Calu3 (cell line): ENCODE results near the gene TENT5C. TPM values are rescaled to one million over a fixed set of nuclear protein-coding genes. Genes with fewer than 3 reads are reported as not detected.

Experiments
- BruUV-seq: library from RNA; stranded (reverse); fragments of 400-500 nt; replicated peaks from 2 replicates; lab custom pipeline; 2021; lab: Mats Ljungman, UMichigan
- CTCF ChIA-PET: fragments of 300-600 bp; sonication (Branson Sonifier 250); formaldehyde crosslinking; loops from one replicate; lab custom pipeline; 2022; ENCODE audit warnings: antibody characterized with exemption; lab: Charles Lee
- DNase-seq: peaks from one replicate; pipeline ENCODE4 v3.0.0; 2022
- H3K27ac Mint-ChIP-seq: one replicate; pipeline ENCODE4 v1.8.0; 2022; ENCODE audit warnings: mixed read lengths; ENCODE audit not compliant: unreplicated experiment
- H3K27me3 Mint-ChIP-seq: one replicate; pipeline ENCODE4 v1.8.0; 2022; ENCODE audit warnings: mixed read lengths; ENCODE audit not compliant: unreplicated experiment
- H3K36me3 Mint-ChIP-seq: one replicate; pipeline ENCODE4 v1.8.0; 2022; ENCODE audit warnings: mild to moderate bottlenecking, moderate library complexity, mixed read lengths; ENCODE audit not compliant: insufficient read depth, unreplicated experiment
- H3K4me1 Mint-ChIP-seq: one replicate; pipeline ENCODE4 v1.8.0; 2022; ENCODE audit warnings: mild to moderate bottlenecking, low read depth, mixed read lengths; ENCODE audit not compliant: unreplicated experiment
- H3K4me3 Mint-ChIP-seq: one replicate; pipeline ENCODE4 v1.8.0; 2022; ENCODE audit warnings: mild to moderate bottlenecking, low read depth, moderate library complexity, mixed read lengths; ENCODE audit not compliant: unreplicated experiment
- H3K9me3 Mint-ChIP-seq: one replicate; pipeline ENCODE4 v1.8.0; 2022; ENCODE audit warnings: low read depth, mixed read lengths; ENCODE audit not compliant: unreplicated experiment
- CTCF ChIP-seq: fragments of 200-600 bp; IDR thresholded peaks from one replicate; pipeline ENCODE4 v1.8.0; 2022; ENCODE audit warnings: antibody characterized with exemption; ENCODE audit not compliant: unreplicated experiment
- intact Hi-C: fragments of 100-400 bp; cut with micrococcal nuclease; formaldehyde crosslinking; loops from one replicate; pipeline ENCODE4 v1.10.0; 2022; ENCODE audit not compliant: unreplicated experiment
- total RNA-seq: library from RNA; stranded (reverse); gene quantifications from 2 replicates; pipeline ENCODE4 v1.2.3, GENCODE V29; 2022

The TENT5C gene
- total RNA-seq, 1 experiment from 2014 or later: 0.28 TPM

- Mint-ChIP-seq H3K4me3 (no peak overlapping the region), H3K27me3 (peaks cover 25% of the 10 kb centered on the region), H3K9me3 (no peaks in the 10 kb centered on the region), H3K27ac (no peak overlapping the region), H3K4me1 (no peaks in the 10 kb centered on the region), H3K36me3 (no peaks in the 10 kb centered on the region)
- intact Hi-C loops: loop anchor here (10.0 kb wide), 1 partner anchor 128 kb away; no protein-coding TSS in a partner anchor
- no peak for DNase-seq
- no TSS peak for BruUV-seq
- no peak for TF ChIP-seq CTCF
- CTCF ChIA-PET: no interaction called here
Observed at GRCh38 chr1:117662667-117663066, 56.8 kb downstream of the TENT5C start.

- no peak overlapping the region for H3K27ac Mint-ChIP-seq
- TF ChIP-seq CTCF: no peak
- H3K27me3 Mint-ChIP-seq: peaks cover 25% of the 10 kb centered on the region
- H3K9me3 Mint-ChIP-seq: no peaks in the 10 kb centered on the region
- H3K4me3 Mint-ChIP-seq: no peak overlapping the region
- no TSS peak for BruUV-seq
- no peak for DNase-seq
- intact Hi-C loops: loop anchor here (10.0 kb wide), 1 partner anchor 129 kb away; no protein-coding TSS in a partner anchor
- CTCF ChIA-PET: no interaction called here
- H3K4me1 Mint-ChIP-seq: no peaks in the 10 kb centered on the region
- no peaks in the 10 kb centered on the region for H3K36me3 Mint-ChIP-seq
Observed at GRCh38 chr1:117663156-117663902, 57.5 kb downstream of the TENT5C start.

GRCh38 chr1:117664314-117664713 is 58.5 kb downstream of the TENT5C start:
- intact Hi-C loops: loop anchor here (10.0 kb wide), 1 partner anchor 130 kb away; no protein-coding TSS in a partner anchor

GRCh38 chr1:117665556-117666270 is 59.9 kb downstream of the TENT5C start:
- no peak overlapping the region for H3K4me3 Mint-ChIP-seq

More at GRCh38 chr1:117664314-117664713, 58.5 kb downstream of the TENT5C start:
- no peak for DNase-seq
- Mint-ChIP-seq H3K9me3 (no peaks in the 10 kb centered on the region), H3K4me1 (no peaks in the 10 kb centered on the region), H3K4me3 (no peak overlapping the region), H3K27me3 (peaks cover 25% of the 10 kb centered on the region), H3K27ac (no peak overlapping the region), H3K36me3 (no peaks in the 10 kb centered on the region)
- no TSS peak for BruUV-seq
- TF ChIP-seq CTCF: no peak
- CTCF ChIA-PET: no interaction called here

More at GRCh38 chr1:117665556-117666270, 59.9 kb downstream of the TENT5C start:
- Mint-ChIP-seq H3K27me3 (peaks cover 18% of the 10 kb centered on the region), H3K9me3 (no peaks in the 10 kb centered on the region), H3K4me1 (no peaks in the 10 kb centered on the region), H3K36me3 (no peaks in the 10 kb centered on the region), H3K27ac (no peak overlapping the region)
- TF ChIP-seq CTCF: no peak
- no peak for DNase-seq
- BruUV-seq: no TSS peak
- intact Hi-C loops: loop anchor here (10.0 kb wide), 1 partner anchor 131 kb away; no protein-coding TSS in a partner anchor
- CTCF ChIA-PET: no interaction called here
